Medulla oblongata (tissue), 1 donor: ENCODE measurements around the gene PDGFC.
A peak's percentile ranks its signal among the peaks of the same experiment; 100 is the strongest.

ENCODE experiments used
- DNase-seq: peaks from one replicate; pipeline ENCODE4 v3.0.0-alpha.2; 2015; ENCODE audit errors: extremely low spot score

Gene PDGFC

GRCh38 chr4:156829201-156829873 is 142.3 kb downstream of the PDGFC start:
- peak; percentile 38 for DNase-seq

- DNase-seq = no peak
Observed at GRCh38 chr4:156827519-156827918, 144.1 kb downstream of the PDGFC start.

GRCh38 chr4:156825074-156825473 is 146.5 kb downstream of the PDGFC start:
- no peak for DNase-seq

- no peak for DNase-seq
Observed at GRCh38 chr4:156824451-156825060, 147.0 kb downstream of the PDGFC start.

- DNase-seq = no peak
Observed at GRCh38 chr4:156820931-156821330, 150.7 kb downstream of the PDGFC start.

GRCh38 chr4:156816360-156816755 is 155.2 kb downstream of the PDGFC start:
- no peak for DNase-seq

- DNase-seq = no peak
Observed at GRCh38 chr4:156815717-156816359, 155.8 kb downstream of the PDGFC start.

GRCh38 chr4:156811963-156812362 is 159.6 kb downstream of the PDGFC start:
- no peak for DNase-seq

- DNase-seq = no peak
Observed at GRCh38 chr4:156811286-156811685, 160.3 kb downstream of the PDGFC start.

GRCh38 chr4:156805696-156806095 is 165.9 kb downstream of the PDGFC start:
- DNase-seq = no peak

- no peak for DNase-seq
Observed at GRCh38 chr4:156803056-156803455, 168.5 kb downstream of the PDGFC start.

GRCh38 chr4:156800463-156800862 is 171.1 kb downstream of the PDGFC start:
- no peak for DNase-seq

- no peak for DNase-seq
Observed at GRCh38 chr4:156799121-156799589, 172.4 kb downstream of the PDGFC start.

GRCh38 chr4:156798438-156798837 is 173.2 kb downstream of the PDGFC start:
- no peak for DNase-seq

GRCh38 chr4:156797206-156797605 is 174.4 kb downstream of the PDGFC start:
- no peak for DNase-seq

- no peak for DNase-seq
Observed at GRCh38 chr4:156795727-156796126, 175.9 kb downstream of the PDGFC start.

- no peak for DNase-seq
Observed at GRCh38 chr4:156794863-156795262, 176.7 kb downstream of the PDGFC start.

- no peak for DNase-seq
Observed at GRCh38 chr4:156792462-156793085, 179.0 kb downstream of the PDGFC start.

- DNase-seq = no peak
Observed at GRCh38 chr4:156790866-156791265, 180.7 kb downstream of the PDGFC start.

- no peak for DNase-seq
Observed at GRCh38 chr4:156788782-156789181, 182.8 kb downstream of the PDGFC start.

- no peak for DNase-seq
Observed at GRCh38 chr4:156786713-156787112, 184.9 kb downstream of the PDGFC start.

GRCh38 chr4:156784970-156785369 is 186.6 kb downstream of the PDGFC start:
- no peak for DNase-seq

- DNase-seq = no peak
Observed at GRCh38 chr4:156783966-156784365, 187.6 kb downstream of the PDGFC start.
